A673 (cell line): ENCODE data around the gene SLC27A4.

Source experiments
- CTCF ChIP-seq: fragments of 300-800, 200-600 bp; sonication (generic); conservative IDR thresholded peaks from 2 replicates; pipeline ENCODE4 v1.5.1; 2017; ENCODE audit warnings: low read depth, mild to moderate bottlenecking, antibody characterized with exemption, low read length, moderate library complexity, mixed read lengths
- EZH2 ChIP-seq: fragments of 200-600 bp; sonication (generic); IDR thresholded peaks from 2 replicates; pipeline ENCODE4 v1.6.1; 2017; ENCODE audit warnings: borderline replicate concordance, low read depth, mild to moderate bottlenecking, mixed read lengths, antibody characterized with exemption, low read length; ENCODE audit not compliant: poor library complexity, severe bottlenecking

- no peak for TF ChIP-seq CTCF
- TF ChIP-seq EZH2, result no peak
These were observed 69.1 kb downstream of the SLC27A4 start for GRCh38 chr9:128409450-128409849.
